Activated naive CD4-positive, alpha-beta T cell treated with anti-CD3 and anti-CD28 coated beads, Interleukin-2, amount 50 U/mL, for 72 hours (primary cell): ENCODE results near the gene FAM50A. TPM values are rescaled to one million over a fixed set of nuclear protein-coding genes. Genes with fewer than 3 reads are reported as not detected.
"Not testable (repeated sequence)": the region's sequence is repeated elsewhere in the genome, so short reads cannot be mapped to it uniquely, and the experiment has no call there.

ENCODE experiments used
- ATAC-seq, 2 donors: fragments of 150-1000 bp; cut with Tn5 transposase; 2 replicates each; pipeline ENCODE4 v1.10.0; 2021; ENCODE audit warnings: mild to moderate bottlenecking in 2 of 2, moderate library complexity in 2 of 2
- DNase-seq, 2 donors: peaks; one replicate each; pipeline ENCODE4 v3.0.0; 2021 to 2022; ENCODE audit warnings: low spot score in 2 of 2
- H3K27ac Mint-ChIP-seq, 2 donors: one replicate each; pipeline ENCODE4 v1.8.0; 2022; ENCODE audit warnings: mild to moderate bottlenecking in 2 of 2, mixed read lengths in 2 of 2
- H3K36me3 Mint-ChIP-seq, 2 donors: one replicate each; pipeline ENCODE4 v1.8.0; 2022; ENCODE audit warnings: mixed read lengths in 2 of 2
- H3K9me3 Mint-ChIP-seq, 2 donors: one replicate each; pipeline ENCODE4 v1.8.0; 2022; ENCODE audit warnings: mixed read lengths in 2 of 2
- total RNA-seq, 2 donors: library from RNA; stranded (reverse); gene quantifications; one replicate each; pipeline ENCODE4 v1.2.3, GENCODE V29; 2022

FAM50A gene
- total RNA-seq, 2 donors from 2014 or later, result 53.0 to 68.5 TPM

GRCh38 chrX:154482786-154483185, 38.8 kb downstream of the FAM50A start:
- peaks cover under 1 to 4% of the 10 kb centered on the region in 2 donors for H3K36me3 Mint-ChIP-seq
- H3K27ac Mint-ChIP-seq, result no peak overlapping the region
- no peak for ATAC-seq
- DNase-seq, result no peak
- no peaks in the 10 kb centered on the region for H3K9me3 Mint-ChIP-seq

GRCh38 chrX:154483325-154483724, 39.4 kb downstream of the FAM50A start:
- no peak for ATAC-seq
- peaks cover 4 to 5% of the 10 kb centered on the region in 2 donors for H3K36me3 Mint-ChIP-seq
- H3K9me3 Mint-ChIP-seq, result no peaks in the 10 kb centered on the region
- H3K27ac Mint-ChIP-seq, result peak overlapping the region in 1 of 2 donors; percentile 72
- no peak for DNase-seq

- ATAC-seq (peak in 1 of 2 donors; percentile 31), DNase-seq (no peak)
- no peaks in the 10 kb centered on the region for H3K9me3 Mint-ChIP-seq
- peaks cover 5% of the 10 kb centered on the region in 2 donors for H3K36me3 Mint-ChIP-seq
- H3K27ac Mint-ChIP-seq, result no peak overlapping the region
These were observed 40.6 kb downstream of the FAM50A start for GRCh38 chrX:154484255-154485149.

GRCh38 chrX:154485150-154486051, 41.5 kb downstream of the FAM50A start:
- no peaks in the 10 kb centered on the region for H3K9me3 Mint-ChIP-seq
- peaks cover 5 to 9% of the 10 kb centered on the region in 2 donors for H3K36me3 Mint-ChIP-seq
- no peak for DNase-seq
- H3K27ac Mint-ChIP-seq, result no peak overlapping the region
- no peak for ATAC-seq

- no peak overlapping the region for H3K27ac Mint-ChIP-seq
- DNase-seq, result peak; percentile 36 to 61
- peak in 1 of 2 donors; percentile 14 for ATAC-seq
- peaks cover 5 to 9% of the 10 kb centered on the region in 2 donors for H3K36me3 Mint-ChIP-seq
- H3K9me3 Mint-ChIP-seq, result no peaks in the 10 kb centered on the region
These were observed 42.1 kb downstream of the FAM50A start for GRCh38 chrX:154486052-154486395.

GRCh38 chrX:154486396-154487207, 42.7 kb downstream of the FAM50A start, which contains the start of gene UBL4A:
Gene UBL4A (minus strand): TSS chrX:154486615. CDS start chrX:154486584, 31 bp downstream.
- no peaks in the 10 kb centered on the region for H3K9me3 Mint-ChIP-seq
- peaks cover 5 to 9% of the 10 kb centered on the region in 2 donors for H3K36me3 Mint-ChIP-seq
- DNase-seq, result peak in 1 of 2 donors; percentile 62
- peak; percentile 9 to 47 for ATAC-seq
- H3K27ac Mint-ChIP-seq, result peak within 1 kb of the TSS in 1 of 2 donors; percentile 44

- DNase-seq, result no peak
- Mint-ChIP-seq H3K27ac (no peak overlapping the region), H3K9me3 (no peaks in the 10 kb centered on the region), H3K36me3 (peaks cover 5 to 9% of the 10 kb centered on the region in 2 donors)
- no peak for ATAC-seq
These were observed 43.8 kb downstream of the FAM50A start for GRCh38 chrX:154487518-154488290.

GRCh38 chrX:154488336-154489075, 44.6 kb downstream of the FAM50A start:
- ATAC-seq, result no peak
- Mint-ChIP-seq H3K9me3 (no peaks in the 10 kb centered on the region), H3K36me3 (peaks cover 5 to 9% of the 10 kb centered on the region in 2 donors), H3K27ac (no peak overlapping the region)
- no peak for DNase-seq

GRCh38 chrX:154489182-154489581, 45.2 kb downstream of the FAM50A start:
- no peak for ATAC-seq
- Mint-ChIP-seq H3K27ac (peak overlapping the region in 1 of 2 donors; percentile 84), H3K9me3 (no peaks in the 10 kb centered on the region), H3K36me3 (peaks cover 5 to 8% of the 10 kb centered on the region in 2 donors)
- DNase-seq, result no peak

GRCh38 chrX:154490021-154490413, 46.1 kb downstream of the FAM50A start:
- H3K9me3 Mint-ChIP-seq, result no peaks in the 10 kb centered on the region
- ATAC-seq (peak; percentile 17 to 32), DNase-seq (peak in 1 of 2 donors; percentile 23)
- H3K36me3 Mint-ChIP-seq, result peaks cover 5% of the 10 kb centered on the region in 2 donors
- peak overlapping the region; percentile 81 to 84 for H3K27ac Mint-ChIP-seq

GRCh38 chrX:154490414-154491083, 46.6 kb downstream of the FAM50A start, which contains the start of gene SLC10A3:
Gene SLC10A3 (minus strand): TSS chrX:154490629. CDS start chrX:154488940, 1,689 bp downstream.
- Mint-ChIP-seq H3K36me3 (peaks cover 5% of the 10 kb centered on the region in 2 donors), H3K9me3 (no peaks in the 10 kb centered on the region), H3K27ac (peak within 1 kb of the TSS; percentile 81 to 84)
- peak; percentile 81 to 94 for DNase-seq
- peak; percentile 93 to 94 for ATAC-seq

GRCh38 chrX:154494715-154495114, 50.8 kb downstream of the FAM50A start:
- no peak for DNase-seq
- H3K36me3 Mint-ChIP-seq, result peaks cover 0 to 2% of the 10 kb centered on the region in 2 donors
- ATAC-seq, result no peak
- H3K27ac Mint-ChIP-seq, result no peak overlapping the region
- no peaks in the 10 kb centered on the region for H3K9me3 Mint-ChIP-seq

- Mint-ChIP-seq H3K27ac (no peak overlapping the region), H3K9me3 (no peaks in the 10 kb centered on the region), H3K36me3 (no peaks in the 10 kb centered on the region)
- ATAC-seq (no peak), DNase-seq (no peak)
These were observed 51.6 kb downstream of the FAM50A start for GRCh38 chrX:154495472-154495922.

GRCh38 chrX:154496591-154497137, 52.7 kb downstream of the FAM50A start:
- not testable (repeated sequence) for H3K9me3 Mint-ChIP-seq, ATAC-seq, H3K36me3 Mint-ChIP-seq, DNase-seq
- peak overlapping the region in 1 of 2 donors; percentile 53 for H3K27ac Mint-ChIP-seq
